HG02938 (cell line): ENCODE measurements around the gene LMO4.
A peak's percentile ranks its signal among the peaks of the same experiment; 100 is the strongest.

ENCODE experiments used
- ATAC-seq: cut with Tn5 transposase; IDR thresholded peaks from one replicate; pipeline ENCODE4 v1.9.1; 2021; ENCODE audit warnings: mild to moderate bottlenecking, moderate library complexity; ENCODE audit not compliant: unreplicated experiment

Gene LMO4

GRCh38 chr1:87327376-87328271, 1.1 kb upstream of the LMO4 start:
- no peak for ATAC-seq

- ATAC-seq: peak; percentile 2
These were observed 408 bp downstream of the LMO4 start for GRCh38 chr1:87329051-87329525.

- ATAC-seq: no peak
These were observed 911 bp downstream of the LMO4 start for GRCh38 chr1:87329526-87330056.

- no peak for ATAC-seq
These were observed 1.6 kb downstream of the LMO4 start for GRCh38 chr1:87330057-87330884.

GRCh38 chr1:87330885-87331364, 2.2 kb downstream of the LMO4 start:
- ATAC-seq: no peak

- peak; percentile 16 for ATAC-seq
These were observed 2.9 kb downstream of the LMO4 start for GRCh38 chr1:87331365-87332241.

- no peak for ATAC-seq
These were observed 5.1 kb downstream of the LMO4 start for GRCh38 chr1:87333692-87334347.

GRCh38 chr1:87334351-87335174, 5.9 kb downstream of the LMO4 start:
- ATAC-seq: no peak

- ATAC-seq: peak; percentile 35
These were observed 6.7 kb downstream of the LMO4 start for GRCh38 chr1:87335175-87335884.

GRCh38 chr1:87336623-87337067, 8.0 kb downstream of the LMO4 start:
- ATAC-seq: no peak

GRCh38 chr1:87337606-87338005, 8.9 kb downstream of the LMO4 start:
- ATAC-seq: no peak

- ATAC-seq: no peak
These were observed 9.9 kb downstream of the LMO4 start for GRCh38 chr1:87338566-87338965.

- ATAC-seq: no peak
These were observed 15.6 kb downstream of the LMO4 start for GRCh38 chr1:87344231-87344630.

- ATAC-seq: no peak
These were observed 17.6 kb downstream of the LMO4 start for GRCh38 chr1:87346130-87346814.

GRCh38 chr1:87348341-87349019, 19.8 kb downstream of the LMO4 start:
- no peak for ATAC-seq

GRCh38 chr1:87349036-87349435, 20.4 kb downstream of the LMO4 start:
- ATAC-seq: no peak

GRCh38 chr1:87355894-87356293, 27.2 kb downstream of the LMO4 start:
- ATAC-seq: no peak
